HG03175 (cell line): Measurements from ENCODE around the gene REG1A.

Experiments used
- ATAC-seq: cut with Tn5 transposase; IDR thresholded peaks from one replicate; pipeline ENCODE4 v1.9.1; 2021; ENCODE audit warnings: mild to moderate bottlenecking, moderate library complexity; ENCODE audit not compliant: unreplicated experiment

Gene REG1A

GRCh38 chr2:79124907-79125720 is 4.8 kb downstream of the REG1A start:
- ATAC-seq: no peak

GRCh38 chr2:79125721-79125985 is 5.4 kb downstream of the REG1A start:
- no peak for ATAC-seq

- ATAC-seq: no peak
These were observed 8.1 kb downstream of the REG1A start for GRCh38 chr2:79128406-79128805.

- no peak for ATAC-seq
These were observed 9.0 kb downstream of the REG1A start for GRCh38 chr2:79129260-79129659.

- ATAC-seq: no peak
These were observed 9.5 kb downstream of the REG1A start for GRCh38 chr2:79129804-79130203.

- no peak for ATAC-seq
These were observed 11.4 kb downstream of the REG1A start for GRCh38 chr2:79131687-79132086.

- ATAC-seq: no peak
These were observed 18.1 kb downstream of the REG1A start for GRCh38 chr2:79138385-79138784.

GRCh38 chr2:79139423-79139822 is 19.1 kb downstream of the REG1A start:
- no peak for ATAC-seq

- no peak for ATAC-seq
These were observed 35.7 kb downstream of the REG1A start for GRCh38 chr2:79155826-79156476.

GRCh38 chr2:79159030-79159429 is 38.7 kb downstream of the REG1A start:
- ATAC-seq: no peak

- no peak for ATAC-seq
These were observed 39.4 kb downstream of the REG1A start, which contains the start of gene REG3A for GRCh38 chr2:79159653-79160052. TSS of gene REG3A (minus strand) at chr2:79159753. CDS start at chr2:79159405, 348 bp downstream.

- no peak for ATAC-seq
These were observed 41.8 kb downstream of the REG1A start for GRCh38 chr2:79162132-79162531.

- no peak for ATAC-seq
These were observed 42.5 kb downstream of the REG1A start for GRCh38 chr2:79162801-79163200.

GRCh38 chr2:79171348-79171958 is 51.2 kb downstream of the REG1A start:
- ATAC-seq: no peak
